ENCODE measurements around the gene NBEA. TPM values are rescaled to one million over a fixed set of nuclear protein-coding genes. Genes with fewer than 3 reads are reported as not detected.

Gene NBEA
- total RNA-seq, 1 donor from 2014 or later, result 6.1 TPM

GRCh38 chr13:35614666-35615065 lies 672.6 kb downstream of the NBEA start:
- no peak overlapping the region for H3K4me3 ChIP-seq (ENCODE audit: low read depth, low read length)
- DNase-seq (ENCODE audit: low read depth), result no peak
- TF ChIP-seq, protein P1, sequence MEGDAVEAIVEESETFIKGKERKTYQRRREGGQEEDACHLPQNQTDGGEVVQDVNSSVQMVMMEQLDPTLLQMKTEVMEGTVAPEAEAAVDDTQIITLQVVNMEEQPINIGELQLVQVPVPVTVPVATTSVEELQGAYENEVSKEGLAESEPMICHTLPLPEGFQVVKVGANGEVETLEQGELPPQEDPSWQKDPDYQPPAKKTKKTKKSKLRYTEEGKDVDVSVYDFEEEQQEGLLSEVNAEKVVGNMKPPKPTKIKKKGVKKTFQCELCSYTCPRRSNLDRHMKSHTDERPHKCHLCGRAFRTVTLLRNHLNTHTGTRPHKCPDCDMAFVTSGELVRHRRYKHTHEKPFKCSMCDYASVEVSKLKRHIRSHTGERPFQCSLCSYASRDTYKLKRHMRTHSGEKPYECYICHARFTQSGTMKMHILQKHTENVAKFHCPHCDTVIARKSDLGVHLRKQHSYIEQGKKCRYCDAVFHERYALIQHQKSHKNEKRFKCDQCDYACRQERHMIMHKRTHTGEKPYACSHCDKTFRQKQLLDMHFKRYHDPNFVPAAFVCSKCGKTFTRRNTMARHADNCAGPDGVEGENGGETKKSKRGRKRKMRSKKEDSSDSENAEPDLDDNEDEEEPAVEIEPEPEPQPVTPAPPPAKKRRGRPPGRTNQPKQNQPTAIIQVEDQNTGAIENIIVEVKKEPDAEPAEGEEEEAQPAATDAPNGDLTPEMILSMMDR (IDR thresholded peaks at IDR 0.05; ENCODE audit: insufficient read depth, low read length, poor library complexity, severe bottlenecking), result no peak
- no peaks in the 10 kb centered on the region for H3K27me3 ChIP-seq (ENCODE audit: control insufficient read depth, insufficient read depth, low read length)
- no peaks in the 10 kb centered on the region for H3K36me3 ChIP-seq (ENCODE audit: control insufficient read depth, insufficient read depth, low read length)

- TF ChIP-seq, protein P1 (IDR thresholded peaks at IDR 0.05; ENCODE audit: insufficient read depth, low read length, poor library complexity, severe bottlenecking), result no peak
- Histone ChIP-seq H3K4me3 (ENCODE audit: low read depth, low read length) (no peak overlapping the region), H3K36me3 (ENCODE audit: control insufficient read depth, insufficient read depth, low read length) (no peaks in the 10 kb centered on the region), H3K27me3 (ENCODE audit: control insufficient read depth, insufficient read depth, low read length) (no peaks in the 10 kb centered on the region)
- no peak for DNase-seq (ENCODE audit: low read depth)
These were observed 675.4 kb downstream of the NBEA start for GRCh38 chr13:35617420-35617819.

DNA sequence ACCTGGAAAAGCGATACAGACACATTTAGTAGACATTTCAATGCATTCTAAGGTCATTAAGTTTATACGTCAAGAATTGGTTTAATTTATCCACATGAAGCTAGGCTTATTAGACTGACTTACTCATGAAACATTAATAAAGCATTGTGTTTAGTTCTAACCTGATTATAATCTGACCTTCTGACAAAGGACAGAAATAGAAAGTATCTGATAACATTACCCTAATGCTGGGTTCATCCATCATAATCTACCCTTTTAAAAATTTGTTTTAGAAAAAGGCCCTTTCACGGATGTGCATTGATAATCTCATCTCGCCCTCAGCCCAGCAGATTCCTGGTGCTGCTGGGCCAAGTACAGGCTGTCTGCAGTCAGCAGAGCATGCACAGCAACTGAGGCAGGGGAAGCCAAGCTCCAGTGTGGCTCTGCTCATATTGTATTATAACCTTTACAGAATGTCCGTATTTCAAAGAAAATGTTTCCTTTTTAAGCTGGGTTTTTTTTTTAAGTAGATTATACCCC lies 676.6 kb downstream of the NBEA start:
- Histone ChIP-seq H3K27me3 (ENCODE audit: control insufficient read depth, insufficient read depth, low read length) (no peaks in the 10 kb centered on the region), H3K4me3 (ENCODE audit: low read depth, low read length) (no peak overlapping the region), H3K36me3 (ENCODE audit: control insufficient read depth, insufficient read depth, low read length) (no peaks in the 10 kb centered on the region)
- TF ChIP-seq, protein P1 (IDR thresholded peaks at IDR 0.05; ENCODE audit: insufficient read depth, low read length, poor library complexity, severe bottlenecking), result no peak
- DNase-seq (ENCODE audit: low read depth), result no peak

- TF ChIP-seq, protein P1 (IDR thresholded peaks at IDR 0.05; ENCODE audit: insufficient read depth, low read length, poor library complexity, severe bottlenecking), result no peak
- Histone ChIP-seq H3K27me3 (ENCODE audit: control insufficient read depth, insufficient read depth, low read length) (no peaks in the 10 kb centered on the region), H3K36me3 (ENCODE audit: control insufficient read depth, insufficient read depth, low read length) (no peaks in the 10 kb centered on the region), H3K4me3 (ENCODE audit: low read depth, low read length) (no peak overlapping the region)
- no peak for DNase-seq (ENCODE audit: low read depth)
These were observed 679.9 kb downstream of the NBEA start for GRCh38 chr13:35621989-35622388.

DNA sequence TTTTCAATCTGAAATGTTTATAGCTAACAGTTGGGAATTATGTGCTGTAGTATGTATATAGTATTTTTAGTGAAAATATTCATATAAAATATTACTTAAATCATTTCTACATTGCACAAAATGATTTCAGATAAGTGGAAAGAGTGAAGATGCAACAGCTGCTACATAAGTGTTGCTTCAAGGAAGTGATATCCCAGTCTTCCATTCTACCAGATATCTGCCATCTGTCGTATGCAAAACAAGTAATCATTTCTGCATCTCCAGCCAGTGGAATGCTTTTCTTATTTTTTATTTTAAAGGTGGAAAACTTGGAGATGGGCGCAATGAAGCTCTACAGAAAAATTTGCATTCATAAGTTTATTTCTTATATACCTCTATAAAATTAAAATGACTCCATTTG lies 687.0 kb downstream of the NBEA start:
- TF ChIP-seq, protein P1 (IDR thresholded peaks at IDR 0.05; ENCODE audit: insufficient read depth, low read length, poor library complexity, severe bottlenecking), result no peak
- H3K36me3 ChIP-seq (ENCODE audit: control insufficient read depth, insufficient read depth, low read length), result no peaks in the 10 kb centered on the region
- H3K27me3 ChIP-seq (ENCODE audit: control insufficient read depth, insufficient read depth, low read length), result no peaks in the 10 kb centered on the region
- H3K4me3 ChIP-seq (ENCODE audit: low read depth, low read length), result no peak overlapping the region
- no peak for DNase-seq (ENCODE audit: low read depth)

DNA sequence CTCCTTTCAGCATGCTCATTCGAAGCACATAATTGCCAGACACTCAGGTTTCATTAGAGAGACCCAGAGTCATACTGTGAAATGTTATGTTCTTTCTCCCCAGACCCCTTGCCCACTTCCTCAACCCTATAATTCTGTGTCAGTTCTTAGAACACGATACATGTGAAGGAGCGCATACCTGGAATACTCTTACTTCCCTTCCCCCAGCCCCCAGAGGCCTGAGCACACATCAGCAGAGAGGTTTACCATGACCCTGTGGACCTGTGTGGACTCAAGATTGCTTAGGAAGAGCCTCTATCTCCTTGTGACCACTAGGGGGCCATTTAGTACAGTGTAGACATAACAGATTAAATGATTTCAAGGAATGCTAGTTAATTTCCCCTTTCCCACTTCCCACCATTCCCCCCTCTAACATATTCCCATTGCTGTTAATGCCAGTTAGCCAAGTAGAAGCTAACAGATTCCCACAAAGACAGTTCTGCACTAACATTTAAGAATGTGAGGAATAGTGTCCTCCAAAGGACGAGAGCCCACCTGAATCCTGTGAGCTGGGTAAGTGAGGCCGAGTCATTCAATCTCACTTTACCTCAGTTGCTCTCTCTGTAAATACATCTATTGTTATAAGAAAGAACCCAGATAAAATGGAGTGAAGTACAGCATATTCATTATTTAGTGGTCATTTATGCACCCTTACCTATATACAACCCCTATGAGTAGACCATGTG lies 688.6 kb downstream of the NBEA start:
- Histone ChIP-seq H3K36me3 (ENCODE audit: control insufficient read depth, insufficient read depth, low read length) (no peaks in the 10 kb centered on the region), H3K4me3 (ENCODE audit: low read depth, low read length) (no peak overlapping the region), H3K27me3 (ENCODE audit: control insufficient read depth, insufficient read depth, low read length) (no peaks in the 10 kb centered on the region)
- TF ChIP-seq, protein P1 (IDR thresholded peaks at IDR 0.05; ENCODE audit: insufficient read depth, low read length, poor library complexity, severe bottlenecking), result peak; percentile 74
- peak; percentile 18 for DNase-seq (ENCODE audit: low read depth)

Data from kidney epithelial cell (primary cell).